Astrocyte of the cerebellum (primary cell): ENCODE results near the gene PPP2R2D.

ENCODE experiments used
- DNase-seq: peaks from one replicate; pipeline ENCODE4 v3.0.0-alpha.2; 2011; ENCODE audit warnings: low read depth
- H3K4me3 ChIP-seq: 2 replicates; pipeline ENCODE4 v1.5.1; 2011; ENCODE audit warnings: mild to moderate bottlenecking, low read depth, low read length, moderate library complexity
- in situ Hi-C: cut with HindIII; loops from 2 replicates; pipeline ENCODE4 v1.10.0; 2017; ENCODE audit warnings: low sequenced_read_pairs
- TF ChIP-seq, protein P1 (sequence below): IDR thresholded peaks from 2 replicates; pipeline ENCODE4 v1.5.1; 2012; ENCODE audit warnings: low read length, low read depth, moderate library complexity, mild to moderate bottlenecking; ENCODE audit errors: missing control alignments

Gene PPP2R2D

DNA sequence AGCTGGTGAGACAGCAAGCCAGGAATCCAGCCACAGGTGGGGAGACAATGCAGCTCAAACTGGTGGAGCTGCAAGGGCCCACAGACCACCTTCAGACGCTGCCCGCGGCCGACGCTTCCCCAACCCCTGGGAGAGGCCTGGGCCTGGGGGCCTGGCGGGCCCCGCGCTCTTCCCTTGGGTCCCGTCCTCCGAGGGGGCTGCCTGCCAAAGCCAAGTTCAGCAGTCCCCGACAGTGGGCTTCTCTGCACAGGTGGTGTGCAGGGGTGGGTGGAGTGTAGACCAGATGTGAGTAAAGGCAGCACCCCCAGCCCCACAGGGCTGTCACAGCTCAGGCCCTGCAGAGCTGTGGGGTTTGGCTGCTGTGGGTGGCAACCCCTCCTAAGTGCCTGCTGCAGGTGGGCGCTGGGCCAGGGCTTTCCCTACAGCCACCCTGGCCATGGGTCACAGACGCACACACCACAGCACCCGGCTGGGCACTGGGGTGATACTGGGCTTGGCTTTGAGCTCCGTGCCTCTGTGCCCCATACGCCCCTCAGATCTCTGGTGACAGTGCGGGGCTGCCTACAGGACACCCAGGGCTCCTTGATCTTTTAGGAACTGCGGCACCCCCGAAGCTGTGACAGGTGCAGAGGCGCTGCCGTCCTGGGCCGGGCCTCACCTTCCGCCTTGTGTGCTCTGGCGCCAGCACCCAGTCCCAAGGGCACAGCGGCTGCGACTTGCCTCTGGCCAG is 60.4 kb downstream of the PPP2R2D start:
- TF ChIP-seq, protein P1, sequence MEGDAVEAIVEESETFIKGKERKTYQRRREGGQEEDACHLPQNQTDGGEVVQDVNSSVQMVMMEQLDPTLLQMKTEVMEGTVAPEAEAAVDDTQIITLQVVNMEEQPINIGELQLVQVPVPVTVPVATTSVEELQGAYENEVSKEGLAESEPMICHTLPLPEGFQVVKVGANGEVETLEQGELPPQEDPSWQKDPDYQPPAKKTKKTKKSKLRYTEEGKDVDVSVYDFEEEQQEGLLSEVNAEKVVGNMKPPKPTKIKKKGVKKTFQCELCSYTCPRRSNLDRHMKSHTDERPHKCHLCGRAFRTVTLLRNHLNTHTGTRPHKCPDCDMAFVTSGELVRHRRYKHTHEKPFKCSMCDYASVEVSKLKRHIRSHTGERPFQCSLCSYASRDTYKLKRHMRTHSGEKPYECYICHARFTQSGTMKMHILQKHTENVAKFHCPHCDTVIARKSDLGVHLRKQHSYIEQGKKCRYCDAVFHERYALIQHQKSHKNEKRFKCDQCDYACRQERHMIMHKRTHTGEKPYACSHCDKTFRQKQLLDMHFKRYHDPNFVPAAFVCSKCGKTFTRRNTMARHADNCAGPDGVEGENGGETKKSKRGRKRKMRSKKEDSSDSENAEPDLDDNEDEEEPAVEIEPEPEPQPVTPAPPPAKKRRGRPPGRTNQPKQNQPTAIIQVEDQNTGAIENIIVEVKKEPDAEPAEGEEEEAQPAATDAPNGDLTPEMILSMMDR, result no peak
- H3K4me3 ChIP-seq, result no peak overlapping the region
- DNase-seq, result no peak
- in situ Hi-C loops, result no loop called here

DNA sequence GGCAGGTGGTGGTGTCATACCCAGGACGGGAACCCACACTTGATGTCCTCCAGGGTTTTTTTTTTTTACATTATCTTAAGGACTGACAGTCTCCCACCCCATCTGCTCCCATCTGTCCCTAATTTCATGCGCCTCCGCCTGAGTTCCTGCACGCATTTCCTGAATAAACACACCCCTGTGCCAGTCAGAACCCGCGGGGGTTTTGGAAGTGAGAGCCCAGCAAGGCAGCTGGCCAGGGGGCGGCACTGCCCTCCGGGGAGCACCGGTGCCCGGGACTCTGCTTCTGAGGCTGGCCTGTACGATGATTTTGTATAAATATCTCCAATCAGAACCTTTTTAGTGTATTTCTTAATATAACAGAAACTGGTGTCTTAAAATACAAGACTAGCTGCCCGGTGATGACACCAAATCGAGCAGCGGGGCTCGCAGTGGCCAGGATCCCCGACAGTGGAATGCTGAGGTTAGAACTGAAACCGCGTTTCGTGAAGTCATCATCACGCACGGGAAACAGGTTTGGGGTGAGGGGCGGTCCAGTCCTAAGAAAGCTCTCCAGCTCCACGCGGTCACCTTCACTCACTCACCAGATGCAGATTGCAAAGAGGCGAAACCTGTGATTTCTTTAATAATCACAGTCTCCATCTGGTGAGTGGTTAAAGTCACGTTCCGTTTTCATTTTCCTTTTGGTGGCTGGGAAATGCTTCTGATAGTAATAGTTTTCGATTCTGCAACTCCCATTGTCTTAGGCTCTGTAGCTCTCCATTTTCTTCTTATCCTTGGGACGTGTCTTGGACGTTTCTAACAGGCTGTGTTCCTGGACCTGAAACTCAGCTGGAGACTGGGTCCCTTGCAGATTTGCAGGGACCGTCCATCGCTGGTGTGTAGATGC is 61.2 kb downstream of the PPP2R2D start:
- TF ChIP-seq, protein P1, result no peak
- in situ Hi-C loops, result no loop called here
- DNase-seq, result no peak
- H3K4me3 ChIP-seq, result no peak overlapping the region

DNA sequence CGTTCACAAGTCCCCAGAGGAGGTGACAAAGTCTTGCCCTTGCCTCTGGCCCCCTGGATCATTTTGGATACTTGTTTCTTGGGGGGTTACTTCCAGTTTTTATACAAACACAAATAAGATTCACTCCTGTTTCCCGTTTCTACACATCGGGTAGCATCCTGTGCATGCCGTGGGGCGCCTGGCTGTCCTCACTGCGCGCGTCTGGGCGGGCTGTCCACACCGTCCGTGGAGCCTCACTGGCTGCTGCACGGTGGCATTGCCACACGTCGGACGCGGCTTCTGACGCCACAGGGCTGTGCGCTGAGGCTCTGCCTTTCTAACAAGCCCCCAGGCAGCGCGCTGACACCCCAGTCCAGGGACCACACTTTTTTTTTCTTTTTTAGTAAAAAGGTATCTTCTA is 62.5 kb downstream of the PPP2R2D start:
- in situ Hi-C loops, result no loop called here
- H3K4me3 ChIP-seq, result no peak overlapping the region
- TF ChIP-seq, protein P1, result no peak
- DNase-seq, result no peak

DNA sequence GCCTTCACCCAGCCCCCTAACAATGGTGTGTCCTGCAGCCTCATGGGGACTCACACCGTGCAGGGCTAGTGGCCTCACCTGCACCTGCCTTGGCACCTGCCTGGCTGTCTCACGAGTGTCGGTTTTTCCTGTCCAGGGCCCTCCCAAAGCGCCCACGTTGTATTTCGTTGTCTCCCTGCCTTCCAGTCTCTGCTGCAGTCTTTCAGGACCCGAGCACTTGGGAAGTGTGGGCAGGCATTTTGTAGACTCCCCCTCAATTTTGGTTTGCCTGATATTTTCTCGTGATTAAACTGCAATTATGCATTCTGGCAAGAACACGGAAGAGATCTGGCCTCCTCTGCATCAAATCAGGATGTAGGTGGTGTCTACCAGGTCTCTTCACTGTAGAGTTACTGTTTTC is 63.0 kb downstream of the PPP2R2D start:
- DNase-seq, result no peak
- TF ChIP-seq, protein P1, result no peak
- H3K4me3 ChIP-seq, result no peak overlapping the region
- in situ Hi-C loops, result no loop called here

GRCh38 chr10:131964298-131964697 is 63.5 kb downstream of the PPP2R2D start:
- TF ChIP-seq, protein P1, result no peak
- in situ Hi-C loops, result no loop called here
- no peak for DNase-seq
- no peak overlapping the region for H3K4me3 ChIP-seq

DNA sequence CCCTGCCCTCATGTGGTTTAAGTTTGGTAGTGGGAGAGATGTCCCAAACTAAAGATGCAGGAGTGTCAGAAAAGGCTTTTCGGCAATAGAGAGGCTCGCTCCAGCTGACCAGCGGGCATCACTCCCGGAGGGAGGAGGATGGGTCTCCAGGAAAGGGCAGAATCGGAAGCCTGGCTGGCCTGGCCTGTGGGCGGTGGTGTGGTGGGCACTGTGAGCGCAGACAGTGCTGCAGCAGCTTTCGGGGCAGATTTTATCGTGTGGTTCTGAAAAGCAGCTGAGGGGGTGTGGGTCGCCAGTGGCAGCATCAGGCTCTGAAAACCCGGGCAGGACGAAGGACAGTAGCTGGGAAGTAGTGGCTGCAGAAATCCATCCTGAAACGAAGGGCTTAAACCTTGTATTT is 68.1 kb downstream of the PPP2R2D start:
- H3K4me3 ChIP-seq, result no peak overlapping the region
- in situ Hi-C loops, result no loop called here
- TF ChIP-seq, protein P1, result no peak
- DNase-seq, result no peak
